ENCODE results near the gene UFD1.

GRCh38 chr22:19449422-19449767, 29.6 kb downstream of the UFD1 start:
- TF ChIP-seq CTCF (IDR thresholded peaks at IDR 0.05) (no peak), POLR2A (IDR thresholded peaks at IDR 0.05) (no peak)

All from tibial nerve (tissue), 3 donors.